Progenitor cell of endocrine pancreas (in vitro differentiated cells): ENCODE measurements around the gene GATA5. TPM values are rescaled to one million over a fixed set of nuclear protein-coding genes. Genes with fewer than 3 reads are reported as not detected.

ENCODE experiments used
- DNase-seq: peaks from one replicate; pipeline ENCODE4 v3.0.0; 2021; ENCODE audit warnings: low spot score; ENCODE audit not compliant: unreplicated experiment
- H3K27ac Mint-ChIP-seq: 2 replicates; pipeline ENCODE4 v1.8.0; 2021; ENCODE audit warnings: mild to moderate bottlenecking, moderate library complexity, mixed read lengths
- H3K27me3 Mint-ChIP-seq: 2 replicates; pipeline ENCODE4 v1.8.0; 2021; ENCODE audit warnings: mixed read lengths
- H3K36me3 Mint-ChIP-seq: 2 replicates; pipeline ENCODE4 v1.8.0; 2022; ENCODE audit warnings: mixed read lengths; ENCODE audit not compliant: insufficient read depth
- H3K4me1 Mint-ChIP-seq: 2 replicates; pipeline ENCODE4 v1.8.0; 2021; ENCODE audit warnings: low read depth, mixed read lengths
- H3K4me3 Mint-ChIP-seq: 2 replicates; pipeline ENCODE4 v1.8.0; 2021; ENCODE audit warnings: low read depth, mild to moderate bottlenecking, moderate library complexity, mixed read lengths
- H3K9me3 Mint-ChIP-seq: 2 replicates; pipeline ENCODE4 v1.8.0; 2021; ENCODE audit warnings: low read depth, mixed read lengths
- total RNA-seq: library from RNA; stranded (reverse); gene quantifications from 2 replicates; pipeline ENCODE4 v1.2.1, GENCODE V29; 2021
- TF ChIP-seq, protein P1 (sequence below): fragments of 200-600 bp; sonication (generic); IDR thresholded peaks from one replicate; pipeline ENCODE4 v1.5.0; 2021; ENCODE audit warnings: antibody characterized with exemption, mild to moderate bottlenecking; ENCODE audit not compliant: unreplicated experiment

GATA5 gene
- total RNA-seq, 1 donor from 2014 or later, result 3.8 TPM

- peaks cover 9% of the 10 kb centered on the region for H3K27me3 Mint-ChIP-seq
- DNase-seq, result no peak
- TF ChIP-seq, protein P1, sequence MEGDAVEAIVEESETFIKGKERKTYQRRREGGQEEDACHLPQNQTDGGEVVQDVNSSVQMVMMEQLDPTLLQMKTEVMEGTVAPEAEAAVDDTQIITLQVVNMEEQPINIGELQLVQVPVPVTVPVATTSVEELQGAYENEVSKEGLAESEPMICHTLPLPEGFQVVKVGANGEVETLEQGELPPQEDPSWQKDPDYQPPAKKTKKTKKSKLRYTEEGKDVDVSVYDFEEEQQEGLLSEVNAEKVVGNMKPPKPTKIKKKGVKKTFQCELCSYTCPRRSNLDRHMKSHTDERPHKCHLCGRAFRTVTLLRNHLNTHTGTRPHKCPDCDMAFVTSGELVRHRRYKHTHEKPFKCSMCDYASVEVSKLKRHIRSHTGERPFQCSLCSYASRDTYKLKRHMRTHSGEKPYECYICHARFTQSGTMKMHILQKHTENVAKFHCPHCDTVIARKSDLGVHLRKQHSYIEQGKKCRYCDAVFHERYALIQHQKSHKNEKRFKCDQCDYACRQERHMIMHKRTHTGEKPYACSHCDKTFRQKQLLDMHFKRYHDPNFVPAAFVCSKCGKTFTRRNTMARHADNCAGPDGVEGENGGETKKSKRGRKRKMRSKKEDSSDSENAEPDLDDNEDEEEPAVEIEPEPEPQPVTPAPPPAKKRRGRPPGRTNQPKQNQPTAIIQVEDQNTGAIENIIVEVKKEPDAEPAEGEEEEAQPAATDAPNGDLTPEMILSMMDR, result no peak
- no peaks in the 10 kb centered on the region for H3K9me3 Mint-ChIP-seq
- H3K36me3 Mint-ChIP-seq, result no peaks in the 10 kb centered on the region
- peaks cover 17% of the 10 kb centered on the region for H3K4me1 Mint-ChIP-seq
- H3K27ac Mint-ChIP-seq, result no peak overlapping the region
- no peak overlapping the region for H3K4me3 Mint-ChIP-seq
Observed at GRCh38 chr20:62455929-62456328, 19.9 kb downstream of the GATA5 start.

DNA sequence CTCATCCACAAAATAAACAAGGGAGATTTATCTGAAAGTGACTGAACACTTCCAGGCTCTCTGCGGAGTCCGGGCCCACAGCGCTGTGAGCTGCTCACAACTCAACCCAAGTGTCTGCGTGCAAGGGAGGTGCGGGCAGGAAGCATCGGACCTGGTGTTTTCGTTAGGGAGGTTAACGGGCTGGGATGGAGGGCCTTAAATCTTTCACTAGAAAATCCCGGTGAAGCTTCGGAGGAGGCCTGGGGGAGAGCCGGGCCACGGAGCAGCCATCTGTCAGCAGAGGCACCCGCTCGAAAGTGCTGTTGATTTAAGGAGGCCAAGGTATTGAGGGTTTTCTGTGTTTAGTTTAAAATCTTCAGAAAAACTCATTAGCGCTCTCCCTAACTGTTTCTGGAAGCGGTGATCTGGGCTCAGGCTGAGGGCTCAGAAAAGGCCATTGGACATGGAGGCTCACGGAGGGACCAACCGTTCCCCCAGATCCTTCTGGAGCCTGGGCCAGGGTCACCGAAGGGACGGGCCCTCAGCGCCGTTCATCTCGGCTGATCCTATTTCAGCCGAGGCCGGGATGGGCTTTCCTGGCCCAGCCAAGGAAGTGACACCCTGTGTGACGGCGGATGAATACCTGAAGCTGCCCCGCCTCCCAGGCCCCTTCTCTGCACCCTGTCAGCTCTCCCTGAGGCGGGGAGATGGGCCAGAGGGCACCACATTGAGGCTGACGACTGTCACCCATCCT, 20.7 kb downstream of the GATA5 start:
- Mint-ChIP-seq H3K27me3 (peaks cover 9% of the 10 kb centered on the region), H3K4me1 (peaks cover 17% of the 10 kb centered on the region), H3K9me3 (no peaks in the 10 kb centered on the region), H3K27ac (peak overlapping the region; percentile 63), H3K36me3 (no peaks in the 10 kb centered on the region), H3K4me3 (no peak overlapping the region)
- no peak for DNase-seq
- TF ChIP-seq, protein P1, result no peak

- no peak for DNase-seq
- H3K27me3 Mint-ChIP-seq, result peaks cover 14% of the 10 kb centered on the region
- H3K36me3 Mint-ChIP-seq, result no peaks in the 10 kb centered on the region
- no peaks in the 10 kb centered on the region for H3K9me3 Mint-ChIP-seq
- no peak overlapping the region for H3K4me3 Mint-ChIP-seq
- TF ChIP-seq, protein P1, result no peak
- H3K4me1 Mint-ChIP-seq, result peaks cover 22% of the 10 kb centered on the region
- no peak overlapping the region for H3K27ac Mint-ChIP-seq
Observed at GRCh38 chr20:62453186-62453808, 22.5 kb downstream of the GATA5 start.

GRCh38 chr20:62452475-62453095, 23.2 kb downstream of the GATA5 start:
- Mint-ChIP-seq H3K27ac (no peak overlapping the region), H3K9me3 (no peaks in the 10 kb centered on the region), H3K36me3 (no peaks in the 10 kb centered on the region), H3K27me3 (peaks cover 20% of the 10 kb centered on the region), H3K4me3 (no peak overlapping the region), H3K4me1 (peaks cover 19% of the 10 kb centered on the region)
- TF ChIP-seq, protein P1, result no peak
- DNase-seq, result no peak

- DNase-seq, result no peak
- Mint-ChIP-seq H3K4me1 (peaks cover 17% of the 10 kb centered on the region), H3K36me3 (no peaks in the 10 kb centered on the region), H3K27me3 (peaks cover 19% of the 10 kb centered on the region), H3K4me3 (no peak overlapping the region), H3K27ac (no peak overlapping the region), H3K9me3 (no peaks in the 10 kb centered on the region)
- TF ChIP-seq, protein P1, result no peak
Observed at GRCh38 chr20:62451970-62452369, 23.8 kb downstream of the GATA5 start.
